Astrocyte (in vitro differentiated cells and primary cell): ENCODE results near the gene KBTBD2.
"Not testable (repeated sequence)": the region's sequence is repeated elsewhere in the genome, so short reads cannot be mapped to it uniquely, and the experiment has no call there.

Experiments used
- EZH2 ChIP-seq: IDR thresholded peaks from 2 replicates; pipeline ENCODE4 v1.6.1; 2012; ENCODE audit warnings: mild to moderate bottlenecking, low read length, inconsistent platforms; ENCODE audit not compliant: insufficient read depth
- TF ChIP-seq, protein P1 (sequence below): IDR thresholded peaks from 2 replicates; pipeline ENCODE4 v1.5.1; 2011; ENCODE audit warnings: low read depth, mild to moderate bottlenecking, inconsistent platforms, low read length, moderate library complexity; ENCODE audit not compliant: insufficient read depth

DNA sequence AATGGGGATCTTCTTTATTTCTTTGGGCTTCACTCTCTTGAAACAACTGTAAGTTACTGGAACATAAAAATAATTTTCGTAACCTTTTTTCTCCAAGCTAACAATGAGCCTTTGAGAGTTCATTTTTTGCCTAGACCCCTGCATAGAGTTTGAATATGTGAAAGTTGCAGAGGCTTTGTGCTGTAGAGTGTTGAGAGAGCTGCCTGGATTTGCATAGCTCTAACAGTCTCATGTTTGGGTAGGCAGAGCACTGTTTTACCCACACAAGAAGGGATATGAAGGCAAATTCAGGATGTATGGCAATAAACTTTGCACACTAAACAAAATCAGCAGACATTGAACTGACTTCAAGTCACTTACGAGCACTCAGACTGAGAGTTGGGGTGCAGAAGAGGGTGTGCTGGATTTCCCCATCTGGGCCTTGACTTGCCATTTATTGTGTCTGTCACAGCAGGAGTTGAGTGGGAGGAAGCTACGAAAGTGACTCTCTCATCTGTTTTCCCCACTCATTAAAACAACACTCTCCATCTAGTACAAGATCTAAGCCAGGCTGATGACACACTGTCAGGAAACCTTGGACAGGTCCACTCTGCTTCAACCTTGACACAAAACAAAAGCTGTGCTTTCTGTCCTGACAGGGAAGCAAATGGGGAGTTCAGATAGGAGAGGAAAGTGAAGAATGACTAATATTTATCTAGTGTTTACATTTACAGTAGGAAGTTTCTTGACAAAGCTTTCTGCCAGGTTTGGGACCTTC is 62.4 kb downstream of the KBTBD2 start:
- not testable (repeated sequence) for TF ChIP-seq EZH2
- TF ChIP-seq, protein P1, sequence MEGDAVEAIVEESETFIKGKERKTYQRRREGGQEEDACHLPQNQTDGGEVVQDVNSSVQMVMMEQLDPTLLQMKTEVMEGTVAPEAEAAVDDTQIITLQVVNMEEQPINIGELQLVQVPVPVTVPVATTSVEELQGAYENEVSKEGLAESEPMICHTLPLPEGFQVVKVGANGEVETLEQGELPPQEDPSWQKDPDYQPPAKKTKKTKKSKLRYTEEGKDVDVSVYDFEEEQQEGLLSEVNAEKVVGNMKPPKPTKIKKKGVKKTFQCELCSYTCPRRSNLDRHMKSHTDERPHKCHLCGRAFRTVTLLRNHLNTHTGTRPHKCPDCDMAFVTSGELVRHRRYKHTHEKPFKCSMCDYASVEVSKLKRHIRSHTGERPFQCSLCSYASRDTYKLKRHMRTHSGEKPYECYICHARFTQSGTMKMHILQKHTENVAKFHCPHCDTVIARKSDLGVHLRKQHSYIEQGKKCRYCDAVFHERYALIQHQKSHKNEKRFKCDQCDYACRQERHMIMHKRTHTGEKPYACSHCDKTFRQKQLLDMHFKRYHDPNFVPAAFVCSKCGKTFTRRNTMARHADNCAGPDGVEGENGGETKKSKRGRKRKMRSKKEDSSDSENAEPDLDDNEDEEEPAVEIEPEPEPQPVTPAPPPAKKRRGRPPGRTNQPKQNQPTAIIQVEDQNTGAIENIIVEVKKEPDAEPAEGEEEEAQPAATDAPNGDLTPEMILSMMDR: not testable (repeated sequence)
